SIG-M5 (cell line): ENCODE results near the gene ENOPH1.

Experiments
- DNase-seq: peaks from one replicate; lab custom pipeline; 2025; lab: John Stamatoyannopoulos, UW

The ENOPH1 gene

DNA sequence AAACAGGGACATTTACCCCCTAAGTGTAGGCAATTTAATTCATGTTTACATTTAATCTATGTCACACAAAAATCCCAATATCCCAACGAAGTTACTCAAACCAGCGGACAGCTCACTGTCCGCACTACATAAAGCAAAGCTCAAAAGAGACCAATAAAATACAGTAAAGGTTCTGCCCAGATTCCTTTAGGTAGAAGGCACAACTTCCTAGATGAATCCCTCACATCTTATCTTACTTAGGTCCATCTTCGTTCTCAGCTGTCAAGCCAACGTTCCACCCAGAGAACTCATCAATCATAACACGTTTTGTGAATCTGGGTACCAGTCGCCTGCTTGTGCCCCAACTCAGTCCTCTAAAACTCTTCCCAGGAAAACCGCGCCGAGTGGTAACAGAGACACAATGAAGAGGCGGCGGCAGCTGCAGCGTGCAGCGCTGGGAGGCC lies 1.8 kb upstream of the ENOPH1 start:
- no peak for DNase-seq

DNA sequence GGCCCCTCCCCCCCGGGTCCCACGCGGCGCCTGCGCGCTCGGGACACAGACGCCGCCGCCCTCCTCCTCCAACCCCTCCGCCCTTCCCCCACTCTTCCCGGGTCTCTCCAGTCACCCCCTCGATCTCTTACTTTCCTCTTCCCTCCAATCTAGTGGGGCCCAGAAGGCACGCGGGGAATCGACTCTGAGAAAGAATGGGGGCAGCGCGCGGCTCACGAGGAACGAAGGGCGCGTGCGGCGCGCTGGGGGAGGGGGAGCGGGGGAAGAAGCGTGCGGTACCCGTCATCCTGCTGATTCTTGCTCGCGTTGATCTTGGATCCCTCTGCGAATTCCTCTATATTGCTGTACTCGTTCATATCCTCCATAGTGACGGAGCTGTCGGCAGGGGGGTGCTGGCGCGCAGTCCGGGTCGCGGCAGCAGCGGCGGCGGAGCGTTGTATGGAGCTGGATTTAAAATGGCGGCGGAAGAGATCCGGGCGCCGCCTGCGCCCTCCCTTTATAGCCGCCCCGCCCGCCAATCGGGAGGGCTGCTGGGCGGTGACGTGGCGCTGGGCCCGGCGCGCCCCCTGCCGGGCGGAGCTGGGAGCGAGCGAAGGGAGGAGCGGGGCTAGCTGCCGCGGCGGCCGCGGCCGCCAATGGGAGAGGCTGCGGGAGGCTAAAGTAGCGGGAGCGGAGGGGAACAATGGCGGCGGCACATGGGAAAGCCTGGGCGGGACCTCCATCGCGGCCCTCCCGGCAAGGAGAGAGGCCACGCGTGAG lies 1.2 kb upstream of the ENOPH1 start:
- DNase-seq, result peak; percentile 32

DNA sequence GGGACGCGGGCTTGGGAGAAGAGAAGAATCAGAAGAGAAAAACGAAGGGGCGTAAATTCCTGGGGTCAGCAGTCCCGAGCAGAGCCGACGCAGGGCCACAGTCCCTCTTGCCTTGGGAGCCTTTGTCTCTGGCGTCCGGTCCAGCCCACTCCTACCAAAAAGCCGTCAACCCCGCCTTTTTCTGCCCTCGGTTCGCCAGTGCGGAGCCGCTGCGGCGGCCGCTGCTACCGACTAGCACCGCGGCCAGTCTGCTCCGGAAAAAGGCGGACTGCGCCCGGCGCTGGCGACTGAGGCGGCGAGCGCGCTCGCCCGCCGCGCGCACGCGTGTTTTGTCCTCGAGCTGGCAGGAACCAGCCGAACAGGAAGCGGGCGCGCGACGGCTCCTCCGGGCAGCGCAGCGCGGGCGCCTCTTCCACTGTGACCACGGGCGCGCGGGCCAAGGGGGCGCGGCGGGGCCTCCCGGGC lies 630 bp upstream of the ENOPH1 start:
- no peak for DNase-seq

DNA sequence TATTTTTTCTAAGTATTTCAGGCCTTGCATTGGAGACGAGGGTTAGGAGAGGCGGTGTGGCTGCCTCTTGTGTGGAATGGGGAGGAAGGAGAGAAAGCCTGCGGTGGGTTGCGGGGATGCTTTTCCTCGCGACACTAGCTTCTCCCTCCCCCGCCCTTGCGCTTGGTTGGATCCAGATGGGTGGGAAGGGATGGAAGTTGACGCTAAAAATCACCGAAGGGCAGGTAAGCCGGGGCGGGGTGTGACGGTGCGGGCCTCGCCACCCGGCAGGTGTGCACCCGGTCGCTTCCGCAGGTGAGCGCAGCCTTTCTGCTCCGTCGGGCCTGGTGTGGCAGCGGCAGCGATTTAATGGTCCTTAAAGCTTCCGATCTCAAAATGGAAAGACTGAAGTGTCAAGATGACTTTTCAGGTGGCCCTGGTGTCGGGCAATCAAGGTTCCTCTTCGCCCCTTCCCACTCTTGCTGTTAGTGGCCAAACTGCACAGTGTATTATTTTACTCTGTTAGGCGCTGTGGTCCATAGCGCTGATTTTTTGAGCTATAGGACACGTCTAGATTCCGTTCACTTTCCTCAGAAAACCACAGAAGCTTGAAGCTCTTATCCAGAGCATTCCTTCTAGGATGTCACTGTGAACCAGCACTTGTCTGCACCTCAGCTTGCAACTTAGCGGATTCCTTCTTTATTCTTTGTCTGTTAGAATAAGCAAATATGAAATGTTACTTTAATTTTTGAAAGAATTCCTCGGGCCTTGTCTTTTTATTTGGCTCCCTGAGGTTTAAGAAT lies 765 bp downstream of the ENOPH1 start:
- DNase-seq, result no peak

DNA sequence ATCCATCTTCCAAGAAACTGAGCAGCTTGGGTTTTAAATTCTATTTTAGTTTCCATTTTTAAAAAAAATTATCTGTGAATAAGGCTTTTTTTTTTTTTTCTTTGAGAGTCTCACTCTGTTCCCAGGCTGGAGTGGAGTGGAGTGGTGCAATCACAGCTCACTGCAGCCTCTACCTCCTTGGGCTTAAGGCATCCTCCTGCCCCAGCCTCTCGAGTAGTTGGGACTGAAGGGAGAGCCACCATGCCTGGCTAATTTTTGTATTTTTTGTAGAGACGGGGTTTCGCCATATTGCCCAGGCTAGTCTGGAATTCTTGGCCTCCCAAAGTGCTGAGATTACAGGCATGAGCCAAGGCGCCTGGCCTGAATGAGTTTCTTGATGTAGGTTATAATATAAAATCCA lies 1.4 kb downstream of the ENOPH1 start:
- DNase-seq, result no peak

DNA sequence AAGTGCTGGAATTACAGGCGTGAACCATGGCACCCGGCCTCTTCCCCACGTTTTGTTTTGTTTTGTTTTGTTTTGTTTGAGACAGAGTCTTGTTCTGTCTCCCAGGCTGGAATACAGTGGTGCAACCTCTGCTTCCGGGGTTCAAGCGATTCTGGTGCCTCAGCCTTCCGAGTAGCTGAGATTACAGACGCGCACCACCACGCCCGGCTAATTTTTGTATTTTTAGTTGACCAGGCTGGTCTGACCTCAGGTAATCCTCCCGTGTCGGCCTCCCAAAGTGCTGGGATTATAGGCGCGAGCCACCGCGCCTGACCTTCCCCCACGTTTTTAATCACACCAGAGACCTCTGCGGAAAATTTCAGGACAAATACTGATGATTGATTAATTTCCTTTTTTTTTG lies 2.2 kb downstream of the ENOPH1 start:
- DNase-seq, result no peak

DNA sequence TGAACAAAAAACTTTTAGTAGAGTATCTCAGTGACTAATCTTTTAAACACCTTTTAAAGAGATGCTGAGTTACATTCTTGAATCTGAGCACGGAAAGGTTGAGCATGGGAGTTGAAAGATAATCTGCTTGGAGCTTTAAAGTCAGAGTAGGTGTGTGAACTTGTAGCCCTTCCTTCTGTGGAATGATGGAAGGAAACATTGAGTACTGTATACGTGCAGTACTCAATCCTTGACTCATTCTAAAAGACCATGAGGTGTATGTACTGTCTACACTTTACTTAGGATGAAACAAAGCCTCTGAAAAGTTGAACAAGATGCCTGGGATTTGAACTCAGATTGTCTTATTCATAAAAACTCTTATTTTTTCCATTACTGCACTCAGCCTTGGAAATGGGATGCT lies 3.4 kb downstream of the ENOPH1 start:
- DNase-seq, result no peak

DNA sequence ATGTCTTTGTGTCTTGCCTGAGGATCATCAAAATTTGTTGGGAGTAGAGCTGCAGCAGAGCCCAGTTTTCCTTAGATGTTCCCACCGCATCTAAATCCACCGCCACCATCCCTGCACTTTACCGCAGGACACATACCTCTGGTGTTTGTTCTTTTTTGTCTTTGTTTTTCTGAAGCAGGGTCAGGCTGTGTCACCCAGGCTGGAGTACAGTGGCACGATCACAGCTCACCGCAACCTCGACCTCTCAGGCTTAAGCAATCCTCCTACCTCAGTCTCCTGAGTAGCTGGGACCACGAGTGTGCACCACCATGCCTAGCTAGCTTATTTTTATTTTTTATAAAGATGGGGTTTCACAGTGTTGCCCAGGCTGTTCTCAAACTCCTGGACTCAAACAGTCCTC lies 4.6 kb downstream of the ENOPH1 start:
- no peak for DNase-seq

DNA sequence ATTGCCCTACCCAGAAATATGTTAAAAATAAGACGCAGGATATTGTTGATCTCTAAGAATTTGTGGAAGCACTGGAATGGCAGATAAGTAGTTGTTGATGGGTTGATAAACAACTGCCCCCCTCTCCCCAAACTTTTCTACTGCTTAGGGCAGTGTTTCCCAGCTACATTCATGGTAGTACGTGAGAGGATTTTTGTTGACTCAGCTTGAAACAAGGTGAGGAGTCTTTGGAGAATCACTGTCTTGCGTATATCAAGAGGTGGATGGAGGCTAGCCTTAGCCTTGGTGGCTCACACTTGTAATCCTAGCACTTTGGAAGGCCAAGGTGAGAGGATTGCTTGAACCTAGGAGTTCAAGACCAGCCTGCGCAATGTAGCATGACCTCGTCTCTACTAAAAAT lies 5.7 kb downstream of the ENOPH1 start:
- DNase-seq, result no peak

DNA sequence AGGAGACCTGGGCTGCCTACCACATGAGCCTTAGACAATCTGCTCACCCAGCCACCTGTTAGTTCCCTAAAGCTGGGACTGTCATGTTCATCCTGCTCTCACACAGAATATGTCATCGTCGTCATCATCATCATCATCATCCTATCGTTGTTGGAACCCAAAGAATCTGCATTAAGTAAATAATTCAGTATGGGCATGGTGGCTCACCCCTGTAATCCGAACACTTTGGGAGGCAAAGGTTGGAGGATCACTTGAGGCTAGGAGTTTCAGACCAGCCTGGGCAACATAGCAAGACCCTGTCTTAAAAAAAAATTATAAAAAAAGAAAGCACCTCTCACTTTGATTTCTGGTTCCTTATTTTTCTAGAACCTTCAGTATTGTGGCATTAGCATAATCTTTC lies 6.4 kb downstream of the ENOPH1 start:
- DNase-seq, result no peak

DNA sequence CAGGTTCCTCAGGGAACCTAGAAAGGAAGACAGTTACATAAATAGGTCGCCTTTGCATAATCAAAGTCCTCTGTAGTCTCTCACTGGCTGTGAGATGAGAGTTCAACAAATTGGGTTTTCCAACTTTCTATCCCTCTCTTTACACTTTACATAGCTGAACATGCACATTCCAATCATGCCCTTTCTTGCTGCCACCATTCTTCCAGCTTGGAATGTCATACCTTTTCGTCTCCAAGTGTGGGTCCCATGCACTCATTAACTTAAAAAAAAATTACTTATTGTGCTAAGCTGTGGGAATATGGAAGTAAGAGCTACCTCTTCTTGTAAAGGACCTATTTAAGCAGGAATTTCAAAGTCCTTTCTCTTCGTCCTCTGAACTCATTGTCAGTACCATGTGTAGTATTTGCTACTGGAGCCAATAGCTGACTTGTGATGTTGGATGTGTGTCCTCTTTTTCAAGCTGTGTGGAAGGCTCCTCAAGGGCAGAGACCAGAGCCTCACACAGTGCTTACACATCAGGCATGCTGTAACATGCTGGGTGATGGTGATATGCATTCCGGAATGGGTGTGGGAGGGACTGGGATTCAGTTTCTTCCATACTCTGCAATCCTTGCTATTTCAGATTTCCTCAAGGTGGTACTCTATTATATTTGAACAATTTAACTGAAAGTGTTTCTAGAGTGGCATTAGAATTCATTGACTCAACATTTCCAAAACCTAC lies 7.1 kb downstream of the ENOPH1 start:
- DNase-seq, result no peak

DNA sequence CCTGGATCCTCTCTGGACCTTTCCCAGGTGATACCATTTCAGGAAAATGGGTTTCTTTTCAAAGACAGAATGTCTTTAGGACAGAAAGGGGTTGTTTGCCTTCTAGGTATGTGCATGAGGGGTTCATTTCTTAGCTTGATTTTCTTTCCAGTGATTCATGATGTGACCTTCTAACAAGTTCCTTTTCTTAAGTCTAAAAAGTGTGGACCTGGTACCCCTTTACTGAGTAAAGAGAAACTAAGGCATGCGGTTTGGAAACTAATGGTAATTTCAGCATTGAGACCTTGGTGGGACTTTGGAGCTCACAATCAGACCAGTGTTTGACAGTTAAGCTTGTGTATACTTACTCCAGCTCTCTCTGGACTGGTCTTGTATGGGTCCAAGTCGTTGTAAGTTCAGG lies 8.7 kb downstream of the ENOPH1 start:
- DNase-seq, result no peak

DNA sequence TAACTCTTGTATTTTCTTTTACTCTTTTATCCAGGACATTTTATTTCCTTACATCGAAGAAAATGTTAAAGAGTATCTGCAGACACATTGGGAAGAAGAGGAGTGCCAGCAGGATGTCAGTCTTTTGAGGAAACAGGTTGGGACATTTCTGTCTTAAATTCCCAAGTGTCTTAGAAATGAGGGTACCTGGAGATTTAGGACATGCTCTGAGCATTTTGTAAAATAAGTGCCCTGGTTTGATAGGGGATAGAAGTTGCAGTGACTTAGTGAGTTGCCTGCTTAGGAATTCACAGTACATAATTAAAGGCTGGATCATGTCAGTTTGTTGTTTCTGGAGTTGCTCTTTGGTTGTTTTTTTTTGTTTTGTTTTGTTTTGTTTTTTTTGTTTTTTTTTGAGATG lies 17.5 kb downstream of the ENOPH1 start:
- DNase-seq, result no peak

DNA sequence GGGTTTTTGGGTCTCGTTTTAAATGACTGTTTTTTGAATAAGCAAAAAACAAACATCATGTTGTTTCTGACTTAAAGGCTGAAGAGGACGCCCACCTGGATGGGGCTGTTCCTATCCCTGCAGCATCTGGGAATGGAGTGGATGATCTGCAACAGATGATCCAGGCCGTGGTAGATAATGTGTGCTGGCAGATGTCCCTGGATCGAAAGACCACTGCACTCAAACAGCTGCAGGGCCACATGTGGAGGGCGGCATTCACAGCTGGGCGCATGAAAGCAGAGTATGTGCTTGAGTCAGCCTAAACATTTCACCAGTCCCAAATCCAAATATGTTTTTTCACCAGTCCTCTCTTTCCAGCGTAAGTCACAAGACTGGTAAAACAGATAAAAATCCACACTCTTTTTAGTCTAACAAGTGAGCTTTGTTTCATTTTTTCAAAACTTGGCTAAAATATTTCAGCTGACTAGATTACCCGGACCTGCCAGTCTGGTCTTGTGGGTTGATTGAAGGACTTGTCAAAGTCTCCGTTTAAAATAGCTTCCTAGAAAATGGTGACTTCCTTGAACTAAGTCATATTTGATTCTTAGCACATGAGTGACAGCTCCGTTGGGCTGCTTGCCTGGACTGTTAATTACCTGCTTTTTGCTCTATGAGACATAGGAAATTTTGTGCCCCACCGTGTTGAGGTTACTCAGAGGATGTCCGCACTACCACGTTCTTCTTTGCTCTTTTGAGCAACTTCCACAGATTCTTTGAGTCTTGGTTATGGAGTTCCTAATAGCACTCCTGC lies 20.8 kb downstream of the ENOPH1 start:
- no peak for DNase-seq

DNA sequence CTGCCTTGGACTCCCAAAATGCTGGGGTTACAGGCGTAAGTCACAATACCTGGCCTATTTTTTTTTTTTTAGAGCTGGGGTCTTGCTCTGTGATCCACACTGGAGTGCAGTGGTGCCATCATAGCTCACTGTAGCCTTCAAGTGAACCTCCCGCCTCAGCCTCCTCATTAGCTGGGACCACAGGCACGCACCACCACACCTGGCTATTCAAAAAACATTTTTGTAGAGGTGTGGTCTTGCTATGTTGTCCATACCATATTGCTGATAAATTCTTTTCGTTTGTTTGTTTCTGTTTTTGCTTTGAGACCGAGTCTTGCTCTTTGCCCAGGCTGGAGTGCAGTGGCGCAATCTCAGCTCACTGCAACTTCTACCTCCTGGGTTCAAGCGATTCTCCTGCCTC lies 21.6 kb downstream of the ENOPH1 start:
- no peak for DNase-seq

DNA sequence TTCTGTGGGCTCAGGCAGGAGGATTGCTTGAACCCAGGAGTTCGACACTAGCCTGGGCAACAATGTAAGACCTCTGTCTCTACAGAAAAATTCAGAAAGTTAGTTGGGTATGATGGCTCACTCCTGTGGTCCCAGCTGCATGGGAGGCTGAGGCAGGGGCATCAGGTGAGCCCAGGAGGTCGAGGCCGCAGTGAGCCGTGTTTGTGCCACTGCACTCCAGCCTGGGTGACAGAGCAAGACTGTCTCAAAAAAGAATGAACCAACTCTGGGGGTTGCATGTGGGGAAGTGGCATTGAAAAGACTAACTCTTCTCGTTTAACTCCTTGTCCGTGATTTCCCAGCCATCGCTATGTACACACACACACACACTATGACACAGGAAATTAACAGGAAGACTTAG lies 26.9 kb downstream of the ENOPH1 start:
- DNase-seq, result no peak

DNA sequence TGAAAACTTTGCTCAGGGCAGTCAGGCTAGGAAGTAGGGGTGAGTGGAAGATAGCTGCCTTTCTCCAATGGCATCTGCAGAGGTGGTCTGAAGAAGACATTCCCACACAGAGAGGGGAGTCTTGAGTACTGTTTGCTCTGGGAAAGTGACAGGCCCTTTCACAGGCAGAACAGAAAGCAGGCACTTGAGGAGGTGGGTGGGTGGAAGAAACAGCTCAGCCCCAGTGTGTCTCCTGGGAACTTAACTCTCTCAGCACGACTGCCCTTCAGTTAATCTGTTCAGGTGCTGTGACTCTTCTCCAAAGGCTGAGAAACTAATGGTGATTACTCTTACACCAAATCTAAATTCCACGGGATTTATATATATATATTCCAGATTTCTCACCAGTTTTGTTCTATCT lies 28.3 kb downstream of the ENOPH1 start:
- DNase-seq, result no peak

DNA sequence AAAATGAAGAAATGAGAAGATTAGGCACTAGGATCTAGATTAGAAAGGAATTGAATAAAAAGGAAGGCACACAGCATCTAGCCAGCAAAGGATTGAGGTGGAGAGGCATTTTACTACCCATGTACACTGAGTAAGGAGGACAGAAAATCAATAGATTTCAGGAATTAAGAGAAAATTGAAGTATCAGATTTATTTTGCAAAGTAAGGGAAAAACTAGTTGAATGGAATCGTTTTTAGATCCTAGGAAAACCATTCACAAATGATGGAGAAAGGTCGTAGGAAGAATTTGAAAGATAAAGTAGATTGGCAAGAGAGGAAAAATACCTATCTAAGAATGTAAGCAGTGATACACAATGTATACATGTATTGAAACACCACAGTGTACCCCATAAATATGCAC lies 31.3 kb downstream of the ENOPH1 start:
- DNase-seq, result no peak

DNA sequence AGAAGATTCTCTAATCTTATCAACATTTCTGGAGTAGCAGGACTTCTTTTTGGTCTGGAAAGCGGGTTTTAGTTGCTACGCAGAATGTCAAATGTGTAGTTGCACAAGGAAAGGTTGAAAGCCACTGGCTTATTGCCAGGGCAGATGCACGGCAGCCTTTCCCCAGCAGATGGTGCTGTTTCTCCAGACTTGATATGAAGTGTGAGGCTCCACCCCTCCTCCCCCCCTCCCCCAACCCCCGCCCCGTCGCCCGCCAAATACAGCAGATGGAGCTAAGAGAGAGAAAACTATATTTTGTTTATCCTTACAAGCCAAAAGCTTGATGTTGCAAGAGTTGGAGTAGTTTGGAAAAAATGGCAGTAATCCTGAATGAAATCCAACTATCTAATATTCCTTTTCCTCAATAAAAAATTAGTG lies 32.0 kb downstream of the ENOPH1 start:
- no peak for DNase-seq

DNA sequence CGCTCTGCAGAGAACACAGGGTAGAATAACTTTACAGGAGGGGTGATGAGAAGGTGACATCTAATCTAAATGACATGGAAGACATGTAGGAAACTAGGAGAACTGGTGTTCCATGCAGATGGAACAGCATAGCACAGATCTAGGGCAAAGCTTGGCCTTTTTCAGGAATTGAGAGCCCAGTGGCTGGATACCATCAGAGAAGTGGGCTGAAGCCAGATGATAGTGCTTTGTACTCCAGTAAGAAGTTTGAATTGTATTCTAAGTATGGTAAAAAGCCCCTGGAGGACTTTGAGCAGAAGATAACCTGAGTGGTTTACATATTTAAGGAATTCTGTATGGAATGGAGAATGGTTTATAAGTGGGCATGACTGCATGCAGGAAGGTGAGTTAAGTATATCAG lies 32.8 kb downstream of the ENOPH1 start:
- no peak for DNase-seq

DNA sequence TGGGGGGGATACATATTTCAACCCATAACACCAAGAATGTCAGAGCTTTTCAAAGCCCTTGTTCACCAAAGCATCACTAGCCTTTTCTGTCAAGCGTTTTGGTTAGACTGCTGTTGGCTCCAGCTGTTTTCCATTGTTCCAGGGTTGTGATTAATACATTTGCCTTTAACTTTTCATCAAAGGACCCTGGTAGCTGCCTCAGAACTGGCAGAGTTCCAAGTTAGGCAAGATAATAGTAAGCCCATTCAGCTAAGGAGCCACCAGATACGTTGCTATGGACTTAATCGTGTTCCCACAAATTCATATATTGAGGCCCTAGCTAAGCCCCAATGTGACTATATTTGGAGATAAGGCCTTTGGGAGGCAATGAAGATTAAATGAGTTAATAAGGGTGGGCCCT lies 37.1 kb downstream of the ENOPH1 start:
- DNase-seq, result no peak

DNA sequence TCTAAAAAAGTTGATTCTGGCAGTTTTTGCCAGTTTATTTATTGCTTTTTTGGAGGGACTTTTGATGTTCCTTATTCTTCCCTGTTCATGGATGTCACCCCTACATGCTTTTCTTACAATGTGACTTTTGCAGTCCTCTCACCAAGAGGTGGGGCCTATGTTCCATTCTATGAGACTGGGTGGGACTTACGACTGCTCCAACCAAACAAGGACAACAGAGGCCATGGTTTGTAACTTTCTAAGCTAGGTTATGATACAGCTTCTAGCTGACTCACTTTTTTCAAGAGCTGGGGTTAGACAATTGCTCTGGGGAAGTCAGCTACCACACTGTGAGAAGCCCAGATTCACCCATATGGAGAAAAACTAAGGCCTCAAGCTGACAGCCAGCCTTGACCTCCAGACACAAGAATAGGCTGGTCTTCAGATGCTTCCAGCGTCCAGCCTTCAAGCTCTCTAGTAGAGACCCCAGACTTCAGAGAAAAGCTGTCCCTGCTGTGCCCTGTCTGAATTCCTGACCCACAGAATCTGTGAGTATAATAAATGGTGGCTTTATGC lies 39.5 kb downstream of the ENOPH1 start:
- no peak for DNase-seq
